Neutrophil (primary cell): Measurements from ENCODE around the gene ZNF182.
"Not testable (repeated sequence)": the region's sequence is repeated elsewhere in the genome, so short reads cannot be mapped to it uniquely, and the experiment has no call there.

Source experiments
- H3K27ac ChIP-seq: fragments of 200-600 bp; sonication (generic); 2 replicates; pipeline ENCODE4 v1.5.1; 2016; ENCODE audit warnings: mild to moderate bottlenecking, moderate library complexity
- H3K27me3 ChIP-seq: fragments of 200-600 bp; sonication (generic); 2 replicates; pipeline ENCODE4 v1.6.0; 2016; ENCODE audit warnings: mild to moderate bottlenecking
- H3K36me3 ChIP-seq: fragments of 200-600 bp; sonication (generic); 2 replicates; pipeline ENCODE4 v1.5.1; 2017
- H3K4me1 ChIP-seq, 2 experiments: fragments of 200-600 bp in 1 of 2; sonication (generic) in 1 of 2; 1 replicate in 1 of 2; 2 replicates in 1 of 2; pipeline versions ENCODE4 v1.5.1 to v1.6.1; 2013 to 2016; ENCODE audit warnings: low read depth in 1 of 2, low read length in 1 of 2, mild to moderate bottlenecking in 1 of 2, moderate library complexity in 1 of 2; ENCODE audit not compliant: control insufficient read depth in 1 of 2, insufficient read depth in 1 of 2
- H3K4me3 ChIP-seq, 2 experiments: fragments of 200-600 bp in 1 of 2; sonication (generic) in 1 of 2; 1 replicate in 1 of 2; 2 replicates in 1 of 2; pipeline ENCODE4 v1.5.1; 2013 to 2016; ENCODE audit warnings: low read depth in 1 of 2, low read length in 1 of 2, mild to moderate bottlenecking in 1 of 2, moderate library complexity in 1 of 2
- H3K9me3 ChIP-seq: fragments of 200-600 bp; sonication (generic); 2 replicates; pipeline ENCODE4 v1.5.1; 2016
- CTCF ChIP-seq: fragments of 200-600 bp; sonication (generic); IDR thresholded peaks from 2 replicates; pipeline ENCODE4 v1.5.1; 2016; ENCODE audit warnings: antibody characterized with exemption

Gene ZNF182

GRCh38 chrX:47956016-47956415 lies 47.8 kb downstream of the ZNF182 start:
- no peaks in the 10 kb centered on the region for H3K9me3 ChIP-seq
- H3K27me3 ChIP-seq = no peaks in the 10 kb centered on the region
- TF ChIP-seq CTCF = no peak
- no peaks in the 10 kb centered on the region for H3K36me3 ChIP-seq
- H3K27ac ChIP-seq = no peak overlapping the region
- H3K4me1 ChIP-seq = peaks cover 5 to 6% of the 10 kb centered on the region in 2 experiments
- H3K4me3 ChIP-seq = no peak overlapping the region

- not testable (repeated sequence) for H3K9me3 ChIP-seq, H3K36me3 ChIP-seq, H3K27me3 ChIP-seq, H3K4me1 ChIP-seq, H3K4me3 ChIP-seq, H3K27ac ChIP-seq
Measured at GRCh38 chrX:47955295-47955694, 48.5 kb downstream of the ZNF182 start.

GRCh38 chrX:47941423-47941822 lies 62.4 kb downstream of the ZNF182 start:
- TF ChIP-seq CTCF = no peak
- Histone ChIP-seq H3K4me1 (no peaks in the 10 kb centered on the region), H3K27me3 (no peaks in the 10 kb centered on the region), H3K9me3 (no peaks in the 10 kb centered on the region), H3K27ac (no peak overlapping the region), H3K4me3 (no peak overlapping the region), H3K36me3 (no peaks in the 10 kb centered on the region)

GRCh38 chrX:47940448-47940847 lies 63.3 kb downstream of the ZNF182 start:
- TF ChIP-seq CTCF = no peak
- H3K27ac ChIP-seq = no peak overlapping the region
- no peaks in the 10 kb centered on the region for H3K36me3 ChIP-seq
- H3K9me3 ChIP-seq = no peaks in the 10 kb centered on the region
- H3K4me1 ChIP-seq = no peaks in the 10 kb centered on the region
- H3K4me3 ChIP-seq = no peak overlapping the region
- no peaks in the 10 kb centered on the region for H3K27me3 ChIP-seq

- Histone ChIP-seq H3K4me3 (no peak overlapping the region), H3K27me3 (no peaks in the 10 kb centered on the region), H3K9me3 (no peaks in the 10 kb centered on the region), H3K27ac (no peak overlapping the region), H3K36me3 (no peaks in the 10 kb centered on the region), H3K4me1 (no peaks in the 10 kb centered on the region)
- TF ChIP-seq CTCF = no peak
Measured at GRCh38 chrX:47936940-47937317, 66.9 kb downstream of the ZNF182 start.

GRCh38 chrX:47936224-47936939 lies 67.4 kb downstream of the ZNF182 start:
- Histone ChIP-seq H3K4me3 (peak overlapping the region in 1 of 2 experiments; percentile 28), H3K4me1 (no peaks in the 10 kb centered on the region), H3K27ac (peak overlapping the region; percentile 6), H3K36me3 (no peaks in the 10 kb centered on the region), H3K27me3 (no peaks in the 10 kb centered on the region), H3K9me3 (no peaks in the 10 kb centered on the region)
- TF ChIP-seq CTCF = no peak
